GM12874 (cell line): ENCODE data around the gene LAMA3.

ENCODE experiments used
- CTCF ChIP-seq: IDR thresholded peaks from 2 replicates; pipeline ENCODE4 v1.5.1; 2011; ENCODE audit warnings: low read depth, mild to moderate bottlenecking, control low read depth, low read length, moderate library complexity; ENCODE audit not compliant: insufficient read depth

The LAMA3 gene

GRCh38 chr18:23878336-23878900 lies 189.2 kb downstream of the LAMA3 start:
- no peak for TF ChIP-seq CTCF

GRCh38 chr18:23879126-23879525 lies 189.9 kb downstream of the LAMA3 start:
- TF ChIP-seq CTCF, result no peak

GRCh38 chr18:23879544-23879943 lies 190.3 kb downstream of the LAMA3 start:
- TF ChIP-seq CTCF, result no peak

- TF ChIP-seq CTCF, result no peak
Measured at GRCh38 chr18:23879966-23880565, 190.8 kb downstream of the LAMA3 start.

GRCh38 chr18:23880931-23881617 lies 191.8 kb downstream of the LAMA3 start:
- TF ChIP-seq CTCF, result no peak

GRCh38 chr18:23881778-23882177 lies 192.5 kb downstream of the LAMA3 start:
- TF ChIP-seq CTCF, result no peak

- TF ChIP-seq CTCF, result no peak
Measured at GRCh38 chr18:23882616-23883276, 193.5 kb downstream of the LAMA3 start.
